GM18861 (cell line): ENCODE data around the gene EPG5.
"Not testable (repeated sequence)": the region's sequence is repeated elsewhere in the genome, so short reads cannot be mapped to it uniquely, and the experiment has no call there.

Source experiments
- ATAC-seq: cut with Tn5 transposase; IDR thresholded peaks from one replicate; pipeline ENCODE4 v1.9.1; 2021; ENCODE audit not compliant: unreplicated experiment

Gene EPG5

DNA sequence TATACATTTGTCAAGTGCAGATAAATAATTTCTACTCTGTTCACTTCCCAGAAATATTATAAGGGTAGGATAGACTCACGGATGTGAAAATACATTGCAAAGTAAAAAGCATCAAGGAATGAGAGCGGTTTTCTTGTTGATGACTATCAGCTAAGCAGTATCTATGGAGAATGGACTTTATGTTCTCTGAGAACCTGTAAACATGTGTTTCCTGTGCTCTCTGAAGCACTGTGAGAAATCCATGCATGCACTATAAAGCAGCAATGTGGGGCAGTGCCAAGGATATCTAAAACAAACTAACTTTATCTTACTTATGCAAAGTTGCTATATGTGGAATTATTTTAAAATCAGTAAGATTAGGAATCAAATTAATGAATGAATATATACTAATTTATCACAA lies 146.1 kb downstream of the EPG5 start:
- ATAC-seq = no peak

DNA sequence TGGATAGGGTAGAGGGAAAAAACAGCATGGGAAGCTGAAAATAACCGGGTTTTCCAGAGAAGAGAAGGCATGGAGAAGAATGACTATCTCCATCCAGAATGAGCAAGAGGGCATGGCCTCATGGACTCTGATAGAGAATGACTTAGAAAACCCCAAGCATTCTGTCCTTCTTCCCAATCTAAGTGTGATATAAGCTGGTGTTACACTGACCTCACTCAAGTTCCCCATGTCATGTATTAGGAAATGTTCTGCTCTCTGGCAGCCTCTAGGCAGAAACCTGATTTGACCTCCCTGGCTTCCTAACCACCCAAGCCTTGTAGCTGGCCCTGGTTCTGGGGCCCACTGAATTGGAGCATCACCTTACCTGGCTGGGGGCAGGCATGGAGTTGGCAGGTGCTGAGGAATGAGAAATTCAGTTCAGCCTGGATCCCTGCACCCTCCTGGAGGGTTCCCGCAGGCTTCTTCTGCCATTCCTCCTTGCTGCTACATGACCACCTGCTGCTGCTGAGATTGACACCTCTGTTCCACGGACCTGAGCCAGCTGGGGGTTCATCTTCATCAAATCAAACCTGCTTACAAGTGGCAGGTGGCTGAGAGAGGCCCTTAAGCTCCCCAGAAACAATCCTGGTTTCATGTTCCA lies 146.9 kb downstream of the EPG5 start:
- ATAC-seq = no peak

DNA sequence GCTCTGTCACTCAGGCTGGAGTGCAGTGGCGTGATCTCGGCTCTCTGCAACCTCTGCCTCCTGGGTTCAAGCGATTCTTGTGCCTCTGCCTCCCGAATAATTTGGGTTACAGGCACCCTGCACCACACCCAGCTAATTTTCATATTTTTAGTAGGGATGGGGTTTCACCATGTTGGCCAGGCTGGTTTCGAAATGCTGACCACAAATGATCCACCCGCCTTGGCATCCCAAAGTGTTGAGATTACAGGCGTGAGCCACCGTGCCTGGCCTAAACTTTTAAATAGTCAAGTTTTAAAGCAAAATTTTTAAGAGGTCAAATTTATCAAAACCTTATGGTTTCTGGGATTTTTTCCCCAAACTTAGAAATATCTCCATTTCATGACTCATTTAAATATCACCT lies 148.4 kb downstream of the EPG5 start:
- ATAC-seq = not testable (repeated sequence)

DNA sequence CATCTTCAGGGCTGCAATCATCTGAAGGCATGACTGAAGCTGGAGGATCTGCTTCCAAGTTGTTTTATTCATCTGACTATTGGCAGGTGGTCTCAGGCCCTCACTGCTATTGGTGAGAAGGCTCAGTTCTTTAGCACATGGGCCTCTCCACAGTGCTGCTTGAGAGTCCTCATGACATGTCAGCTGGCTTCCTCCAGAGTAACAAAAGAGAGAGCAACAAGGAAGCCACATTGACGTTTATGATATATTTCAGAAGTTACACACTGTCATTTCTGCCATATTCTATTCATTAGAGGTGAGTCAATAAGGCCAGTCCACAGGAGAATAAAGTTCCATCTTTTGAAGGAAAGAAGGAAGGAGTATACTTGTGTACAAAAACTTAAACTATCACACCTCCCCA lies 149.6 kb downstream of the EPG5 start:
- ATAC-seq = no peak

DNA sequence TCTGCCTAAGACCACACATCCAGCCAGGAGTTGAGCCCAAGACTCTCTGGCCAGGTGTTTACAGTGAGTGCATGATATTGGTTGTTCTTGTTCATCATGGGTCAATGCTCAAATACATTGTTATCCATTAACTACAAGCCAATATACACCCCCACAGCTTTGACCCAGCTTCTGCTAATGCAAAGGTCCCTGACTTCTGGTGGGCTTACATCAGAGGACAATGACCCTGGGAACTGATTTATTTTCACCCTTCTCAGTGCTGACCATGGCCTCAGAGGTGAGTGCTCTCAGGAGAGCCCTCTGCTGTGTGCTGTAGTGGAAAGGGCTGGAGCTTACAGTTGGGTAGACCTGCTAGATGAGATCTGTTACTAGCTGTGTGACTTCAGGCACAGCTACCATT lies 152.4 kb downstream of the EPG5 start:
- ATAC-seq = not testable (repeated sequence)

DNA sequence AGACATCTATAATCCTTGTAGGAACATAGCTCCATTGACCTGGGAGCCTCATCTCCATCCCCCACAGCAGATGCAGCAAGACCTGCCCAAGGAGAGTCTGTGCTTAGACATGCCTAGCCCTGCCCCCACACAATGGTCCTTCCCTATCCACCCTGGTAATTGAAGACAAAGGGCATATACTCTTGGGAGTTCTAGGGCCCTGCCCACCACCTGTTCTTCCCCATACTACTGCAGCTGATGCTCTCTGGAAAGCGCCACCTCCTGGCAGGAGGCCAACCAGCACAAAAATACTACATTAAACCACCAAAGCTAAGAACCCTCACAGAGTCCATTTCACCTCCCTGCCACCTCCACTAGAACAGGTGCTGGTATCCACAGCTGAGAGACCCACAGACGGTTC lies 160.0 kb downstream of the EPG5 start:
- not testable (repeated sequence) for ATAC-seq

DNA sequence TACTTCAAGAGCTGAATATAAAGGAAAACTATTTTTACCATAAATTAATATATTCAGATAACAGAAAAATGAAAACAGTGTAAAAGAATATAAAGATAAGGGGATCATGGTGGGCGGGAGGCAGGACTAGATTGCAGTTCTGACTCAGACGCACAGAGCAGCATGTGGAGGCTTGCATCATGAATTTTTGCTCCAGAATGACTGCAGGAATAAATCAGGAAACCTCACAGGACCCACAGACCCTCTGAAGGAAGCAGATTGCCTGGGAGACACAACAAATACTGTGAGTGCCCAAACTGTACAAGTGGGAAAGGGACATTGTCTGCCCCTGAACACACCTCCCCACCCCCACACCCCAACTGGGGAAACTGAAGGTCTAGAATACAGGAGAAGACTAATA lies 160.9 kb downstream of the EPG5 start:
- ATAC-seq = no peak

DNA sequence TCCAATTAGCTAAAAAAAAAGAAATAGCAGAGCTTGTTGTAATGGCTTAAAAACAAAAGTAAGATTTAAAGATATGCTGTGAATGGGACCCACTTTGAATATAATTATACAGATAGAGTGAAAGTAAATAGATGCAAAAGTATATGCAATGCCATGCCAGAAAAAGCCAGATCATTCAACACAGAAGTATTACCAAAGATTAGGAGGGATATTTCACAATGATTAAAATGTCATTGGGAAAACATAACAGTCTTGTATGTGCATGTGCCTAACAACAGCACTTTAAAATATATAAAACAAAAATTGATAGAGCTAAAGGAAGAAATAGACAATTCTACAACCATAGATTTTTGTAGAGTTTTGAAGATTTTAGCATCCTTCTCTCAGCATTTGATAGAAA lies 161.6 kb downstream of the EPG5 start:
- no peak for ATAC-seq

DNA sequence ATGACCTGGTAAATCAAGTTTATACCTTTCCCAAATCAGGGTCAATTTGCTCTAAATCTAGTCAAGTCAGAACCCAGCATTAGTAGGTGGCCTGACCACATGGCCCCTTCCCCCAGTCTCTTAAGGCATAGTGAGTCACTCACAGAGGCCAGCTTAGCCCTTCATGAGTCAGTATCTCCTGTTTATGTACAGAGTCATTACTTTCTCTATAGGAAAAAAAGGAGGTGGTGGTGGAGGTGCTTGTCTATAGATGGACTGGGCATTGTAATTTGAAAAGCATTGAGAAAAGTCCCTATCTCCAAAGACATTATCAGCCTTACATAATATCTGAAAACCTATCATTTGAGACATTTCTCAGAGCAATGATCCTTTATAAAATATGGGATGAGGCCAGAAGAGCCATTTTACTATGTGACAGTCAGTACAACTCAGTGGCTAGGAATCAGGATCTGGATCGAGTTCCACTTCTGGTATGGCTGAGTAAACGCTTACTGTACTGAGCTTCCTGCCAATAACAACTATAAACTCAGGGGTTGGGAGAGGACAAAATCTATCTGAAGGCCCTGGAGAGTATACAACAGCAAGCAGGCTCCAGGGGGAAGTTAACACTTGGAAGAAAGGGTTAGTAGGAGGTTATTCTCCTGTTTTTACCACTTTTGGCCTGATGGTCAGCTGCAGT lies 164.2 kb downstream of the EPG5 start:
- no peak for ATAC-seq

DNA sequence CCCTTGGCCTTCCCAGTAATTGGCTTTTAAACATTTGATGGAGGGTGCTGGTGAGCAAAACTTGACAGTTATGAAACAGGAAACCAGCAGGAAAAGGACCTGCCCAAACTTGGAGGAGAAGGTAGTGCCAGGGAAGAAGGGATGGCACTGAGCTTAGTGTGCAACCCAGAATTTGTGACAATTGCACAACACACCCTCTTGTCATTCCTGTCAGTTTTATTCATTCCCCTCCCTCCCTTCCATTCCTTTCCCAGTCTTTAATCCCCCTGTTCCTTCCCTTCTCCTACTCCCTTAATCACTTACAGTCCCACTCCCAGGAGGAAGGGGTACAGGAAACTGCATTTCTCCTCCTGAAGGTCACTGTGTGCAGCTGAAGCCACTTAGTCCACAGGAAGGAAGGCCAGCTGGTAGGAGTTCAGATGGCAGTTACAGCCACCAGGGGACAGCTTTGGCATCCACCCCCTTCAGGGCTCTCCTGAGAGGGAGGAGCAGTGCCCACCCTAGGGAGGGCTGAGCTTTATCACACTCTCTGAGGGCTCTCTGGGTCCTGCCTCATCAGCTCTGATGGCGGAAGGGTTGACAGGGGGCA lies 165.6 kb downstream of the EPG5 start:
- ATAC-seq = no peak
